HFFc6 (cell line): ENCODE data around the gene COL23A1. TPM values are rescaled to one million over a fixed set of nuclear protein-coding genes. Genes with fewer than 3 reads are reported as not detected.

Experiments
- DNase-seq: peaks from one replicate; pipeline ENCODE4 v3.0.0-alpha.2; 2018
- H3K27ac Mint-ChIP-seq: 2 replicates; pipeline ENCODE4 v1.8.0; 2020; ENCODE audit warnings: mild to moderate bottlenecking, mixed read lengths
- H3K27me3 Mint-ChIP-seq: 2 replicates; pipeline ENCODE4 v1.8.0; 2021; ENCODE audit warnings: mild to moderate bottlenecking, moderate library complexity, mixed read lengths; ENCODE audit not compliant: insufficient read depth
- H3K36me3 Mint-ChIP-seq: 2 replicates; pipeline ENCODE4 v1.8.0; 2021; ENCODE audit warnings: low read depth, mixed read lengths
- H3K4me1 Mint-ChIP-seq: 2 replicates; pipeline ENCODE4 v1.8.0; 2020; ENCODE audit warnings: low read depth, mixed read lengths
- H3K4me3 Mint-ChIP-seq: 2 replicates; pipeline ENCODE4 v1.8.0; 2020; ENCODE audit warnings: mild to moderate bottlenecking, moderate library complexity, mixed read lengths
- H3K9me3 Mint-ChIP-seq: 2 replicates; pipeline ENCODE4 v1.8.0; 2020; ENCODE audit warnings: mild to moderate bottlenecking, mixed read lengths
- total RNA-seq, 6 experiments: library from RNA; stranded (reverse); fragmentation: NEBNext Ultra II Directional; extraction: Animal tissue kit (Norgen Biotek cat#: 25700); gene quantifications; 2 replicates in 1 of 6; 3 replicates in 5 of 6; pipeline ENCODE4 v1.2.3, GENCODE V29; 2021
- TF ChIP-seq, protein P1 (sequence below): fragments of 200-600 bp; sonication (generic); IDR thresholded peaks from 2 replicates; pipeline ENCODE4 v1.5.0; 2021; ENCODE audit warnings: antibody characterized with exemption, mild to moderate bottlenecking

Gene COL23A1
- total RNA-seq, 6 experiments from 2014 or later, result not detected

DNA sequence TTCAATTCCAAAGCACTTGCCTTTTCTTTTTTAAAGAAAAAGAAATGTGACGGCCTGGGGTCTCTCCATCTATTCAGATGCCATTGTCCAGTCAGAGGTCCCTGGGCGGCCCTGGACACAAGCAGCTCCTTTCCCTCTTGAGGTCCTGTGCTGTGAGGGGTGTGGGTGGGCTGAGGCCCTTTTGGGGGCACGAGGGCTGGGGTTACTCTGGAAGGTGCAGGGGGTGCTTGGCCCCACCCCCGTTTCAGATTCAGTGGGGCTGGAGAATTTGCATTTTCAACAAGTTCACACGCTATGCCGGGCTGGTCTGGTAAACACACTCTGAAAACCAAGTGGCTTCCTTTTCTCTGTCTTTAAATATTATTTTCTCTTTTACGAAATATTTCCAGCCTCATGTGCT lies 266.2 kb downstream of the COL23A1 start:
- Mint-ChIP-seq H3K9me3 (peaks cover 53% of the 10 kb centered on the region), H3K27me3 (peaks cover 5% of the 10 kb centered on the region), H3K36me3 (no peaks in the 10 kb centered on the region; the same call in 1 of the 2 replicates), H3K27ac (no peak overlapping the region), H3K4me3 (no peak overlapping the region), H3K4me1 (no peaks in the 10 kb centered on the region)
- DNase-seq, result no peak
- TF ChIP-seq, protein P1, sequence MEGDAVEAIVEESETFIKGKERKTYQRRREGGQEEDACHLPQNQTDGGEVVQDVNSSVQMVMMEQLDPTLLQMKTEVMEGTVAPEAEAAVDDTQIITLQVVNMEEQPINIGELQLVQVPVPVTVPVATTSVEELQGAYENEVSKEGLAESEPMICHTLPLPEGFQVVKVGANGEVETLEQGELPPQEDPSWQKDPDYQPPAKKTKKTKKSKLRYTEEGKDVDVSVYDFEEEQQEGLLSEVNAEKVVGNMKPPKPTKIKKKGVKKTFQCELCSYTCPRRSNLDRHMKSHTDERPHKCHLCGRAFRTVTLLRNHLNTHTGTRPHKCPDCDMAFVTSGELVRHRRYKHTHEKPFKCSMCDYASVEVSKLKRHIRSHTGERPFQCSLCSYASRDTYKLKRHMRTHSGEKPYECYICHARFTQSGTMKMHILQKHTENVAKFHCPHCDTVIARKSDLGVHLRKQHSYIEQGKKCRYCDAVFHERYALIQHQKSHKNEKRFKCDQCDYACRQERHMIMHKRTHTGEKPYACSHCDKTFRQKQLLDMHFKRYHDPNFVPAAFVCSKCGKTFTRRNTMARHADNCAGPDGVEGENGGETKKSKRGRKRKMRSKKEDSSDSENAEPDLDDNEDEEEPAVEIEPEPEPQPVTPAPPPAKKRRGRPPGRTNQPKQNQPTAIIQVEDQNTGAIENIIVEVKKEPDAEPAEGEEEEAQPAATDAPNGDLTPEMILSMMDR, result no peak

DNA sequence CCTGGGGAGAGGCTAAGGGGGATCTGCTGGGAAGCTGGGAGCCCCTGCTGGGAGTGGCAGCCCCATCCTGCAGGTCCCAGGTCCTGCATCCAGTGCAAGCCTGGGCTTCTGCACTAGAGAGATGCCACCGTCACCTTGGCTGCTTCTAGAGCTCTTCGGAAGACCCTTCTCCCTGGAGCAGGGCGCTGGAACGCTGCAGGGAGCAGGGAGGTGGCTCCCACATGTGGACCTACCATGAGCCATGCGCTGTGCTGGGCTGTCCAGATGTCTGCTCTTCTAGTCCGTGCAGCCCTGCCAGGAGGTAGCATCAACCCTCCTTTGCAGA lies 266.7 kb downstream of the COL23A1 start:
- no peaks in the 10 kb centered on the region; the same call in 1 of the 2 replicates for H3K36me3 Mint-ChIP-seq
- TF ChIP-seq, protein P1, result no peak
- H3K4me1 Mint-ChIP-seq, result no peaks in the 10 kb centered on the region
- peaks cover 5% of the 10 kb centered on the region for H3K27me3 Mint-ChIP-seq
- no peak overlapping the region for H3K27ac Mint-ChIP-seq
- H3K4me3 Mint-ChIP-seq, result no peak overlapping the region
- DNase-seq, result no peak
- peaks cover 49% of the 10 kb centered on the region for H3K9me3 Mint-ChIP-seq

DNA sequence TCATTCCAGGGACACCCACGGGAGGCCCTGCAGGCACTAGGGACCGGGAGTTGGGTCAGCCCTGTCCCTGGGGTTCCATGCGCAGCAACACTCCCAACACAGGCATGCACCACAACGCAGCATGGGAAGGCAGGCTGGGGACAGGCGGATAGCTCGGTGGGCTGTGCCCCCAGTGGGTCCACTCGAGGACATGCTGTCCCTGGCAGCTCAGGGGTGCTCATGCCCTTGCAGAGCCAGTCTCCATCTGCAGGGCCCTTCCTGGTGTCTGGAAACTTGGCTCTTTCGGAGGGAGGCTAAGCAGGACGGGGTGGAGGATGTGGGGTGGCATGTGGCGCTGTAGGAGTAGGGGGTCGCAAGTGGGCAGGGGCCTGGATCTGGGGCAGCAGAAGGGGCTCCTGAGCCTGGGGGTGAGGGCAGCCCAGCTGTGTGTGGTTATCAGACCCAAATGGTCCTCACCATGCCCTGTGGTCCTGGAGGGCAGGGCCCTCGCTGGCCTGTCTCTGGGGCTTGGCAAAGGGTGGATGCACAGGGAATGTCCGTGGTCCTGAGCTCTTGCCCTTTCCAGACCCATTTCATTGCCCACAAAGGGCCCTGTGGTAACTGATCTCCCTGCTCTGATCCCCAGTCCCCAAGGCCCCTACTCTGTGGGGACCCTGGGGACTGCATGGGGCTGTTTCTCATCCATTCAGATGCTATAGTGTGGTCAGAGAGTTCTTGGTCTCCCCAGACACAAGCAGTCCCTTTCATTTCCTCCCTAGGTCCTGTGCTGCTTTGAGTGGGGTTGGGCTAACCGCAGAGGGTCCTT lies 267.3 kb downstream of the COL23A1 start:
- DNase-seq, result no peak
- Mint-ChIP-seq H3K9me3 (peaks cover 47% of the 10 kb centered on the region), H3K4me1 (no peaks in the 10 kb centered on the region), H3K27ac (no peak overlapping the region), H3K4me3 (no peak overlapping the region), H3K27me3 (peaks cover 3% of the 10 kb centered on the region), H3K36me3 (no peaks in the 10 kb centered on the region; the same call in 1 of the 2 replicates)
- TF ChIP-seq, protein P1, result no peak

DNA sequence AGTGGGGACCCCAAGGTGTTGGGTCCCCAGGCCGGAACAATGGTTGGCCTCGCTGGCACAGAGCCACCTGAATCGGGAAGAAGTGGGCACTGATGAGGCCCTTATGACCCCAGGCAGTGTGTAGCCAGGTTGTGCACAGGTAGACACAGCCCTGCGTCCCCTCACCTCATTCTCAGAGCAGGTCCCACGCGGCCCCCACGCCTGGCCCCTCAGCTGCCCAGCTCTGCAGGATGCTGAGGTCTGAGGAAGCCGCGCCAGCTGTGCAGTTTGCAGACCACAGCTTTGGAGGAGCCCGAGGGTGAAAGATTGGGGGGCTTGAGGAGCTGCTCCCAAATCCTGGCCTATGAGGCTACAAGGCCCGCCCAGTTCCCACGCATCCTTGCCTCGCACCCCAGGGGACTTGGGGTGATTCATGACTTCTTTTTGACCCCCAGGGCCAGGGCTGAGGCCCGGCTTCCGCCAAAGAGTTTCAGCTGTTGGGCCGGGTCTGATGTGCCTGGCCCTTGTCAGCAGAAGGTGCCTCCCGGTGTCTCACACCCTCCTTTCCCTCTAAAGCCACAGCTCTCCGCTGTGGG lies 269.8 kb downstream of the COL23A1 start:
- no peak for DNase-seq
- H3K4me1 Mint-ChIP-seq, result no peaks in the 10 kb centered on the region
- peaks cover 37% of the 10 kb centered on the region for H3K9me3 Mint-ChIP-seq
- peaks cover 3% of the 10 kb centered on the region for H3K27me3 Mint-ChIP-seq
- H3K4me3 Mint-ChIP-seq, result no peak overlapping the region
- no peak overlapping the region for H3K27ac Mint-ChIP-seq
- H3K36me3 Mint-ChIP-seq, result no peaks in the 10 kb centered on the region; the same call in 1 of the 2 replicates
- TF ChIP-seq, protein P1, result no peak

DNA sequence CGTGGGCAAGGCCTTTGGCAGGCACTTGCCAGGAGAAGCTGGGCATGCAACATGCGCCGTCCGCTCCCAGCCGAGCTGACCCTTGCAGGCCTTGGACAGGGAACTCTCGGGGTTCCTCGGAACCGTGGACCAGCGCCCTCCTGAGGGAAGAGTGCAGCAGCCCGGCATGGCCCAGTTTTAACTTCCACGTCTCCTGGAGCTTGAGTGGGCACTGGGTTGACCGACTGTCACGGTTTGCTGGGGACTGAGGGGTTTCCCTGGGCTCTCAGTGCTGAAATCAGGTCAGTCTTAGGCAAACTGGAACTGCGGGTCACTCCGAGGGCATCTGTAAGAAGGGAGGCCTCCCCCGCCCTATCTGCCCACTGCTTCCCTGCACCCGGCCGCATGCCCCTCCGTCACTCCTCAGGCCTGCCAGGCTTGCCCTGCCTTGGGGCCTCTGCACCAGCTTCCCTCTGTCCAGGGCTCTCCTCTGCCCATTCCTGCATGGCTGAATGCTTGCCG lies 270.6 kb downstream of the COL23A1 start:
- Mint-ChIP-seq H3K4me1 (no peaks in the 10 kb centered on the region), H3K36me3 (no peaks in the 10 kb centered on the region; the same call in 1 of the 2 replicates), H3K9me3 (peaks cover 30% of the 10 kb centered on the region), H3K27ac (no peak overlapping the region), H3K4me3 (no peak overlapping the region), H3K27me3 (peaks cover 3% of the 10 kb centered on the region)
- TF ChIP-seq, protein P1, result no peak
- no peak for DNase-seq
